ENCODE measurements around the gene R3HDM2.

The R3HDM2 gene

DNA sequence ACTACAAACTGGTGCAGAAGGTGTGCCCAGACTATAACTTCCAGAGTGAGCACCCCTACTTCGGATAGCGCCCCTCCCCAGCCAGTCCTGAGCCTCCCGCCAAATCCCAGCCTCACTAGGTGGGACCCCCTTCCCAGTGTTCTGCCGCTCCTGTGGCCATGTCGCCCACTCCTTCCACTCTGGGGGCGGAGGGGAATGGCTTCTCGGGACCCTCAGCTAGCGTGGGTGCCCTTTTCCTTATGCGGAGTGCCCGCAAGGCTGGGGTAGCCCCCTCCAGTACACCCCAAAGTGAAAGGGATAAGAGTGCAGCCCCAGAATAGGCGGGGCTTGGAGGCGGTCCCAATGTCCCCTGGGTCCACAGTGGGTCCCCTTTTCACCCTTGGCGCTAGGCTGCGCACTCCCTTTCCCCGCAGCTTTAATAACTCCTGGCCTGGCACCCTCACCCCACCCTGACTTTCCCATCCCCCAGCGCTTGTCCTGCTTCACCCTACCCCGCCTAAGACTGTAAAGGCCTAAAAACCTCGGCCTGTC lies 205.1 kb downstream of the R3HDM2 start:
- H3K27ac ChIP-seq (ENCODE audit: low read depth, low read length, severe bottlenecking) = no peak overlapping the region

DNA sequence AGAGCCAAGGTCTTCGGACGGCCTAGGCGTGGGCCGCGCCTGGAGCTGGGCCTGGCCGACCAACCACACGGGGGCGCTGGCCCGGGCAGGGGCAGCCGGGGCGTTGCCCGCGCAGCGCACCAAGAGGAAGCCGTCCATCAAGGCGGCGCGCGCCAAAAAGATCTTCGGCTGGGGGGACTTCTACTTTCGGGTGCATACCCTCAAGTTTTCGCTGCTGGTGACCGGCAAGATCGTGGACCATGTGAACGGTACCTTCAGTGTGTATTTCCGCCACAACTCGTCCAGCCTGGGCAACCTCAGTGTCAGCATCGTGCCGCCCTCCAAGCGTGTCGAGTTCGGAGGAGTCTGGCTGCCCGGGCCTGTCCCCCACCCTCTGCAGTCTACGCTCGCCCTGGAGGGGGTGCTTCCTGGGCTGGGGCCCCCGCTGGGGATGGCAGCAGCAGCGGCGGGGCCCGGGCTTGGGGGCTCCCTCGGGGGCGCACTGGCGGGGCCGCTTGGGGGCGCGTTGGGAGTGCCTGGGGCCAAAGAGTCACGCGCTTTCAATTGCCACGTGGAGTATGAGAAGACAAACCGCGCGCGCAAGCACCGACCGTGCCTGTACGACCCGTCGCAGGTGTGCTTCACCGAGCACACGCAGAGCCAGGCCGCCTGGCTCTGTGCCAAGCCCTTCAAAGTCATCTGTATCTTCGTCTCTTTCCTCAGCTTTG lies 205.7 kb downstream of the R3HDM2 start:
- Histone ChIP-seq H3K27ac (ENCODE audit: low read depth, low read length, severe bottlenecking) (no peak overlapping the region), H3K36me3 (ENCODE audit: control insufficient read depth, insufficient read depth, low read length) (no peaks in the 10 kb centered on the region), H3K9me3 (ENCODE audit: control insufficient read depth, low read length) (no peaks in the 10 kb centered on the region), H3K4me1 (ENCODE audit: control insufficient read depth, insufficient read depth, low read length, poor library complexity, severe bottlenecking) (peaks cover 32% of the 10 kb centered on the region), H3K4me3 (ENCODE audit: extremely low read depth, insufficient read depth, low read length, poor library complexity, severe bottlenecking) (no peak overlapping the region)
- WGBS, 2 experiments (ENCODE audit: insufficient coverage in 2 of 2) = 22 to 26% methylated on average over 49 to 58 of the region's 61 CpGs

More for the DNA sequence above, 205.1 kb downstream of the R3HDM2 start:
- no peaks in the 10 kb centered on the region for H3K9me3 ChIP-seq (ENCODE audit: control insufficient read depth, low read length)
- H3K36me3 ChIP-seq (ENCODE audit: control insufficient read depth, insufficient read depth, low read length) = peaks cover 3% of the 10 kb centered on the region
- 47 to 56% methylated on average over 17 to 18 of the region's 18 CpGs for WGBS, 2 experiments (ENCODE audit: insufficient coverage in 2 of 2)
- peaks cover 31% of the 10 kb centered on the region for H3K4me1 ChIP-seq (ENCODE audit: control insufficient read depth, insufficient read depth, low read length, poor library complexity, severe bottlenecking)
- no peak overlapping the region for H3K4me3 ChIP-seq (ENCODE audit: extremely low read depth, insufficient read depth, low read length, poor library complexity, severe bottlenecking)

- WGBS, 2 experiments (ENCODE audit: insufficient coverage in 2 of 2) = 51 to 62% methylated on average over 17 to 29 of the region's 30 CpGs
- Histone ChIP-seq H3K4me1 (ENCODE audit: control insufficient read depth, insufficient read depth, low read length, poor library complexity, severe bottlenecking) (peaks cover 36% of the 10 kb centered on the region), H3K9me3 (ENCODE audit: control insufficient read depth, low read length) (no peaks in the 10 kb centered on the region), H3K4me3 (ENCODE audit: extremely low read depth, insufficient read depth, low read length, poor library complexity, severe bottlenecking) (no peak overlapping the region), H3K27ac (ENCODE audit: low read depth, low read length, severe bottlenecking) (no peak overlapping the region), H3K36me3 (ENCODE audit: control insufficient read depth, insufficient read depth, low read length) (no peaks in the 10 kb centered on the region)
These were observed 206.4 kb downstream of the R3HDM2 start for GRCh38 chr12:57224278-57224972.

DNA sequence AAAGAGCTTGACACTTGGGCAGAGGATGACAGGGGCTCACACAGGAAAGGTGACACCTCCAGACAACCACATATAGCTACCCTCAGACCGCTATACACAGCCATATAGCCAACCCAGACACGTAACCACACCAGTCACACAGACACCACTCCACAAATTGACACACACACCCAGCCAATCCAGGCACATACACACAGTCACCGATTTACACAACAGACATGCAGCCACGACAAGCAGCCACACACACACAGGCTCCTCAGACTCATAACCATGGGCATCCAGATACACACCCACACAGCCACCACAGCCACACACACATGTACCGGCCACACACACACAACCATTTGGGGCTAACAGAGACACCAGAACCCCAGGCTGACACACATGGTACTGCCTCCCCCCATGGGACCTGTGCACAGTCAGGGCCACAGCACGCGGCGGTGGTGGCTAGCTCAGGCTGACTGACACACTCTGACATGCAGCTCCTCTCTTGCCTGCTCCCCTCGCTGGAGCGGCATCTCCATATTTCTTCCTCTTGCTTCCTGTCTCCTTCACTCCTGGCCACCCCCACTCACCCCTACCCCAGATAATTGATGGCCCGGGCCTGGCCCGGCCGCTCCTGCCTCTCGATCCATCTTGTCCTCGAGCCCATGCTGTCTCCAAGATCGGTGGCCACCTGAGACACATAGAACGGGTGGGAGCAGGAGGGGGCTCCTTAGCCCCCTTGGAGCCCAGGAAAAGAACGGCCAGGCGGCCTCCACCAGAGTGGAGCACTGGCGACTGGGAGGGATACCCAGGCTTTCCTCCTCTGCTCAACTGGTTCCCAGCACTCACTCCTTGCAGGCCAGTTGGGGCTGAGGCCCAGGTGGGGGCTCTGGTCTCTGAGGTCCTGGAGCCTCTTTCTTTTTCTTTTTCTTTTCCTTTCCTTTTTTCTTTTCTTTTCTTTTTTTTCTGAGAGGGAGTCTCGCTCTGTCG lies 207.4 kb downstream of the R3HDM2 start:
- 83 to 85% methylated on average over 18 to 21 of the region's 22 CpGs for WGBS, 2 experiments (ENCODE audit: insufficient coverage in 2 of 2)

GRCh38 chr12:57222286-57223190 lies 208.3 kb downstream of the R3HDM2 start:
- 86 to 98% methylated on average over 10 to 11 of the region's 13 CpGs for WGBS, 2 experiments (ENCODE audit: insufficient coverage in 2 of 2)
- H3K4me1 ChIP-seq (ENCODE audit: control insufficient read depth, insufficient read depth, low read length, poor library complexity, severe bottlenecking) = peaks cover 26% of the 10 kb centered on the region
- H3K4me3 ChIP-seq (ENCODE audit: extremely low read depth, insufficient read depth, low read length, poor library complexity, severe bottlenecking) = no peak overlapping the region

More for the DNA sequence above, 207.4 kb downstream of the R3HDM2 start:
- Histone ChIP-seq H3K27ac (ENCODE audit: low read depth, low read length, severe bottlenecking) (no peak overlapping the region), H3K36me3 (ENCODE audit: control insufficient read depth, insufficient read depth, low read length) (no peaks in the 10 kb centered on the region), H3K4me1 (ENCODE audit: control insufficient read depth, insufficient read depth, low read length, poor library complexity, severe bottlenecking) (peaks cover 31% of the 10 kb centered on the region), H3K4me3 (ENCODE audit: extremely low read depth, insufficient read depth, low read length, poor library complexity, severe bottlenecking) (no peak overlapping the region), H3K9me3 (ENCODE audit: control insufficient read depth, low read length) (no peaks in the 10 kb centered on the region)

DNA sequence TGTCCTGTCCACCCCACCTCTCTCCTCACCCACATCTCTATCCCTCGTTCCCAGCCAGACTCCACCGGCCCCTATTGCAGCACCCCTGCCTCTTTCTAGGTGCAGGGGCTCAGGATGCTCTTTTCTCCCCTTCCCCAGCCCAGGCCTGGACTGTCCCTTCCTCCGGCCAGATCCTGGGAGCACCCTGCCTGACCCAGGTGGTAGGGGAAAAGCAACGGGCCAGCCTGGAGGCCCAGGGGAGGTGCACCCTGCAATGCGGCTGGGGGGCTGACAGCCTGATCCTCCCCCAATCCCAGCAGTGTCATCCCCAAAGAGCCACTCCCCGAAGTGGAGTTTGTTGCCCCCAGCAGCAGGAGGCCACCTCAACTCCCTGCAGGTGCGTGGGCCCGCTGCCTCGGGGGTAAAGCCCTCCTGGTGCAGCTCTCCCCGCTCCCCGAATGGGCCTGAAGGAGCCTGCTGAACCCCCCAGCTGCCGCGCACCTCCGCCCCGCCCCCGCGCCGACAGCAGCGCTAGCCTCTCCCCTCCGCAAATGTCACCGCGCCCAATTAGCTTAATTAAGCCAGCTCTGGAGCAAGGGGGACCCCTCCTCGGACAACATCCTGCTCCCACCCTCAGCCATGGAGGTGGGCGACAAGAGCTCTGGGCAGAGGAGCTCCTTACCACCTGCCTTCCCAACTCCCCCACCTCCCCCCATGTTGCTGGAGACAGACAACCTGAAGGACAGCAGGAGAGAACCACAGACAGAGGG lies 209.5 kb downstream of the R3HDM2 start:
- Histone ChIP-seq H3K4me1 (ENCODE audit: control insufficient read depth, insufficient read depth, low read length, poor library complexity, severe bottlenecking) (peaks cover 17% of the 10 kb centered on the region), H3K4me3 (ENCODE audit: extremely low read depth, insufficient read depth, low read length, poor library complexity, severe bottlenecking) (no peak overlapping the region), H3K9me3 (ENCODE audit: control insufficient read depth, low read length) (no peaks in the 10 kb centered on the region), H3K36me3 (ENCODE audit: control insufficient read depth, insufficient read depth, low read length) (no peaks in the 10 kb centered on the region), H3K27ac (ENCODE audit: low read depth, low read length, severe bottlenecking) (no peak overlapping the region)
- 8 to 10% methylated on average over 16 to 17 of the region's 24 CpGs for WGBS, 2 experiments (ENCODE audit: insufficient coverage in 2 of 2)

More at GRCh38 chr12:57222286-57223190, 208.3 kb downstream of the R3HDM2 start:
- Histone ChIP-seq H3K36me3 (ENCODE audit: control insufficient read depth, insufficient read depth, low read length) (no peaks in the 10 kb centered on the region), H3K9me3 (ENCODE audit: control insufficient read depth, low read length) (no peaks in the 10 kb centered on the region), H3K27ac (ENCODE audit: low read depth, low read length, severe bottlenecking) (no peak overlapping the region)

DNA sequence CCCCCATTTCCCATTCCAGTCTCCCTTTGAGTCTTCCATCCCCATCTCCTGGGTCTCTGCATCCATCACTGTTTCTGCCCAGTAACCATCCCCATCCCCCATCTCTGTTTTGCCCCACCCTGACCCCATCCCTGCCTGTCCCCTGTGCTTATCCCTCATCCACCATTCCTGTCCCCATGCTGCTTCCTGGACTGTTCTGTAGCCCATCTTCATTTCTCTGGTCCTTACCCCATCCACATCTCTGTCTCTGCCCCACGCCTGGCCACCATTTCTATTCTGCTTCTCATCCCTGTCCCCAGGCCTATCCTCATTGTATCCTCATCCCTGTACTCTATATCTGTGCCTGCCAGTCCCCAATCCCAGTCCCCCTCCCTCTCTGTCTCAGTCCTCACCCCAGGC lies 210.1 kb downstream of the R3HDM2 start:
- Histone ChIP-seq H3K36me3 (ENCODE audit: control insufficient read depth, insufficient read depth, low read length) (no peaks in the 10 kb centered on the region), H3K9me3 (ENCODE audit: control insufficient read depth, low read length) (no peaks in the 10 kb centered on the region), H3K27ac (ENCODE audit: low read depth, low read length, severe bottlenecking) (no peak overlapping the region), H3K4me1 (ENCODE audit: control insufficient read depth, insufficient read depth, low read length, poor library complexity, severe bottlenecking) (peaks cover 20% of the 10 kb centered on the region), H3K4me3 (ENCODE audit: extremely low read depth, insufficient read depth, low read length, poor library complexity, severe bottlenecking) (no peak overlapping the region)
- 25 to 39% methylated on average over 1 of the region's 1 CpG for WGBS, 2 experiments (ENCODE audit: insufficient coverage in 2 of 2)

DNA sequence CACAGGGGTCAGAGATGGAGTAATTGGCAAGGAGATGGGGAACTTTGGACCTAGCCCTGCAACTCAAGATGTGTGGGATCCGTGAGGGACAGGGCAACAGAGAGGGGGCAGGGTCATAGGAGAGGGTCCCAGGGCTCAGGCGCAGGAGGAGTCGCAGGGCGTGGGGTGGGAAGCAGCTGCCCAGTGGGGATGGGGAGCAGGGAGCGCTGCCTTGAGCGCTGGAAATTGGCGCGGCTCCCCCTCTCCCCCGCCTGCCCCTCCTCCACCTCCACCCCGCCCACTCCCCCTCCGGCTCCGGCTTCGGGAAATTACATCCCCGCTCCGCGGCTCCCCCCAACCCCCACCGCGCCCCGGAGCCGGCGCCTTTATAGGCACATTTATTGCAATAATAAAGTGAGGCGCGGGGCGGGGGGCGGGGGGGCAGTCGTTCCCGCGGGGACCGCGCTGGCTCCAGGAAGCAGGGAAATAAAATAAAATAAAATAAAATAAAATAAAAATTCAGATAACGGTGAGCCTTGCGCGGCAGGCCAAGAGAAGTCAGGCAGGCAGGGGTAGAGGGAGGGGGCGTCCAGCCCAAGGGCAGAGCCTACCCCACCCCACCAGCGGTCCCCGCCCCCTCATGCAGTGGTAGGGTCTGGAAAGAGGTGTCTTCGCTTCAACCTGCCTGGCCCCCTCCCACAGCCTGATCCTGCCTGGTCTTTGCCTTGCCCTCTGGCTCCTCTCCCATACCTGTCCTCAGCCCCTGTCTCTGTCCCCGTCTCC lies 210.7 kb downstream of the R3HDM2 start:
- peaks cover 22% of the 10 kb centered on the region for H3K4me1 ChIP-seq (ENCODE audit: control insufficient read depth, insufficient read depth, low read length, poor library complexity, severe bottlenecking)
- no peaks in the 10 kb centered on the region for H3K36me3 ChIP-seq (ENCODE audit: control insufficient read depth, insufficient read depth, low read length)
- 0 to 13% methylated on average over 5 to 6 of the region's 38 CpGs for WGBS, 2 experiments (ENCODE audit: insufficient coverage in 2 of 2)
- no peak overlapping the region for H3K27ac ChIP-seq (ENCODE audit: low read depth, low read length, severe bottlenecking)
- H3K4me3 ChIP-seq (ENCODE audit: extremely low read depth, insufficient read depth, low read length, poor library complexity, severe bottlenecking) = no peak overlapping the region
- no peaks in the 10 kb centered on the region for H3K9me3 ChIP-seq (ENCODE audit: control insufficient read depth, low read length)
